Vagina (tissue), 2 donors: ENCODE results near the gene PNMA5. TPM values are rescaled to one million over a fixed set of nuclear protein-coding genes. Genes with fewer than 3 reads are reported as not detected.

Experiments used
- DNase-seq, 2 donors: peaks; one replicate each; pipeline ENCODE4 v3.0.0-alpha.2; 2017; ENCODE audit errors: extremely low spot score in 2 of 2
- H3K27ac ChIP-seq: fragments of 200-600 bp; sonication (generic); one replicate; pipeline ENCODE4 v1.5.1; 2019
- H3K27me3 ChIP-seq: fragments of 200-600 bp; sonication (generic); one replicate; pipeline ENCODE4 v1.5.1; 2019
- H3K36me3 ChIP-seq, 2 donors: fragments of 200-600 bp; sonication (generic); one replicate each; pipeline ENCODE4 v1.5.1; 2017 to 2019
- H3K4me1 ChIP-seq: fragments of 200-600 bp; sonication (generic); one replicate; pipeline ENCODE4 v1.5.1; 2019
- H3K4me3 ChIP-seq, 2 donors: fragments of 200-600 bp; sonication (generic); 1 replicate in 1 of 2; 2 replicates in 1 of 2; pipeline ENCODE4 v1.5.1; 2016 to 2019
- H3K9me3 ChIP-seq: fragments of 200-600 bp; sonication (generic); one replicate; pipeline ENCODE4 v1.5.1; 2019
- CTCF ChIP-seq, 3 experiments: fragments of 450-650 bp in 2 of 3; fragments of 200-600 bp in 1 of 3; sonication (generic) in 1 of 3; IDR thresholded peaks; one replicate each; pipeline ENCODE4 v1.5.1; 2017 to 2019; ENCODE audit warnings: antibody characterized with exemption in 3 of 3, mild to moderate bottlenecking in 2 of 3, moderate library complexity in 2 of 3
- POLR2A ChIP-seq, 2 donors: fragments of 450-650 bp; IDR thresholded peaks; one replicate each; pipeline ENCODE4 v1.6.1; 2017; ENCODE audit warnings: antibody characterized with exemption in 2 of 2, mild to moderate bottlenecking in 2 of 2, moderate library complexity in 2 of 2
- POLR2AphosphoS5 ChIP-seq, 2 donors: sonication (generic); formaldehyde crosslinking; IDR thresholded peaks; one replicate each; pipeline ENCODE4 v1.9.0; 2017; ENCODE audit warnings: antibody characterized with exemption in 2 of 2, mild to moderate bottlenecking in 2 of 2, low read depth in 1 of 2; ENCODE audit not compliant: insufficient read depth in 1 of 2
- intact Hi-C: fragments of 100-400 bp; cut with DNase I; formaldehyde crosslinking; loops from one replicate; pipeline ENCODE4 v1.15.1; 2023
- total RNA-seq: library from RNA; depleted of rRNA; stranded (reverse); fragments of >200 nt; gene quantifications from one replicate; pipeline ENCODE4 v1.2.3, GENCODE V29; 2016

Gene PNMA5
- total RNA-seq, 1 donor from 2014 or later = not detected

DNA sequence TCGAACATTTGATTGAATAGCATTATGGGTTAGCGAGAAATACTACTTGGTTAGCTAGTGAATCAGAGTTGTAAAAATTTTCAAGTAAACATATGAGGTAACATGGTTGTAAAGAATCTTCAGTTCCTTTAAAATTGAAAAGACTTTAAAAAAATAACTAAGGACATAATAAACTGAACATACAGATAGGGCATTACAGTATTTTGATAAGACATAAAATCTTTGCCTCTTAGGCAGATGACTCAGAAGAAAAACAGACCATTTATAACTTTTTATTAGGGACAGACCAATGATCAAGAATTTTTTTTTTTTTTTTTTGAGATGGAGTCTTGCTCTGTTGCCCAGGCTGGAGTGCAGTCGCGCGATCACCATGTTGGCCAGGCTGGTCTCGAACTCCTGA, 43.1 kb downstream of the PNMA5 start:
- Histone ChIP-seq H3K27ac (no peak overlapping the region), H3K9me3 (no peaks in the 10 kb centered on the region), H3K36me3 (peaks cover 0 to 9% of the 10 kb centered on the region in 2 donors), H3K4me3 (no peak overlapping the region), H3K4me1 (no peaks in the 10 kb centered on the region), H3K27me3 (no peaks in the 10 kb centered on the region)
- TF ChIP-seq CTCF (IDR thresholded peaks at IDR 0.05) = no peak
- TF ChIP-seq POLR2A (IDR thresholded peaks at IDR 0.05) = no peak
- TF ChIP-seq POLR2AphosphoS5 (IDR thresholded peaks at IDR 0.05; ENCODE audit: insufficient read depth in 1 of 2, low read depth in 1 of 2) = no peak
- intact Hi-C loops = no loop called here
- DNase-seq = no peak

DNA sequence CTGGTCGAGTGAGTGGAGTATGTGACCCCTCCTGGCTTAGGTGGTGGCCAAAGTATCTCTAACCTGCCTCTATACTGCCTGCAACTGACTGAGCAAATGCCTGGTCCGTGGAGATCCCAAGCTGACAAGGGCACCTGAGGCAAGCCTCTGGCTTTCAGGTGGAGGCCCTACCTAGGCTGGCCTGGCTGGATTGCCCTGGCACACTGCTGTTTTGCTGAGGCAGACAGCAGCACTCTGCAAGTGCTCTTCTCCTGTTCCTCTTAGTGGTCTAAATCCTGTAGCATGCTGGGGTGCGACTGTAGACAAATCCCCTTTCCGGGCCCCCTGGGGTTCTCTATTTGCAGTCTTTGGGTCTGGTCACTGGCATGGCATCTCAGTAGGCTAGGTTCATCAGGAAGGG, 44.8 kb downstream of the PNMA5 start:
- no peak for DNase-seq
- Histone ChIP-seq H3K4me3 (no peak overlapping the region), H3K27me3 (no peaks in the 10 kb centered on the region), H3K9me3 (no peaks in the 10 kb centered on the region), H3K4me1 (no peaks in the 10 kb centered on the region), H3K27ac (no peak overlapping the region), H3K36me3 (peaks cover 0 to 9% of the 10 kb centered on the region in 2 donors)
- intact Hi-C loops = loop anchor here (10.0 kb wide), 1 partner anchor 716 kb away; no protein-coding TSS in a partner anchor
- TF ChIP-seq POLR2AphosphoS5 (IDR thresholded peaks at IDR 0.05; ENCODE audit: insufficient read depth in 1 of 2, low read depth in 1 of 2) (no peak), CTCF (IDR thresholded peaks at IDR 0.05) (no peak), POLR2A (IDR thresholded peaks at IDR 0.05) (no peak)

DNA sequence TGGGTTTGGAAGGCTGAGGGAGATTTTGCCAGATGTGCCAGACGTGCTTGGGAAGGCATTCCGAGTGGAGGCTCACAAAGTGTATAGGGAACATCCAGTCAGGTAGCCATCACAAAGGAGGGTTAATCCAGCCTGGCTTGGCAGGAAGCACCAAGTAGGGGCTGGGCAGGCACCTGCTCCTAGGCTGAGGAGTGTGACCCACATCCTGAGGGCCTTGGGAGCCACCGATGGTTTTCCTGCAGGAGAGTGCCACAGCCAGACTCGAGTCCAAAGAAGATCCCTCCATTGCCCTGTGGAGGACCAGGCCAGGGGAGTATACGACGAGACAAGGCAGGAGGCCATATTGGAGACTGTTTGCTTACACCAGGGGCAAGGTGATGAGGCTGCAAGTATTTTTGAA, 47.2 kb downstream of the PNMA5 start:
- no peak overlapping the region for H3K27ac ChIP-seq
- no peak overlapping the region for H3K4me3 ChIP-seq
- no peak for DNase-seq
- intact Hi-C loops = loop anchor here (10.0 kb wide), 1 partner anchor 718 kb away; no protein-coding TSS in a partner anchor
- no peaks in the 10 kb centered on the region for H3K9me3 ChIP-seq
- TF ChIP-seq POLR2A (IDR thresholded peaks at IDR 0.05) = no peak
- no peak for TF ChIP-seq CTCF (IDR thresholded peaks at IDR 0.05)
- TF ChIP-seq POLR2AphosphoS5 (IDR thresholded peaks at IDR 0.05; ENCODE audit: insufficient read depth in 1 of 2, low read depth in 1 of 2) = no peak
- no peaks in the 10 kb centered on the region for H3K27me3 ChIP-seq
- peaks cover 0 to 9% of the 10 kb centered on the region in 2 donors for H3K36me3 ChIP-seq
- H3K4me1 ChIP-seq = no peaks in the 10 kb centered on the region

DNA sequence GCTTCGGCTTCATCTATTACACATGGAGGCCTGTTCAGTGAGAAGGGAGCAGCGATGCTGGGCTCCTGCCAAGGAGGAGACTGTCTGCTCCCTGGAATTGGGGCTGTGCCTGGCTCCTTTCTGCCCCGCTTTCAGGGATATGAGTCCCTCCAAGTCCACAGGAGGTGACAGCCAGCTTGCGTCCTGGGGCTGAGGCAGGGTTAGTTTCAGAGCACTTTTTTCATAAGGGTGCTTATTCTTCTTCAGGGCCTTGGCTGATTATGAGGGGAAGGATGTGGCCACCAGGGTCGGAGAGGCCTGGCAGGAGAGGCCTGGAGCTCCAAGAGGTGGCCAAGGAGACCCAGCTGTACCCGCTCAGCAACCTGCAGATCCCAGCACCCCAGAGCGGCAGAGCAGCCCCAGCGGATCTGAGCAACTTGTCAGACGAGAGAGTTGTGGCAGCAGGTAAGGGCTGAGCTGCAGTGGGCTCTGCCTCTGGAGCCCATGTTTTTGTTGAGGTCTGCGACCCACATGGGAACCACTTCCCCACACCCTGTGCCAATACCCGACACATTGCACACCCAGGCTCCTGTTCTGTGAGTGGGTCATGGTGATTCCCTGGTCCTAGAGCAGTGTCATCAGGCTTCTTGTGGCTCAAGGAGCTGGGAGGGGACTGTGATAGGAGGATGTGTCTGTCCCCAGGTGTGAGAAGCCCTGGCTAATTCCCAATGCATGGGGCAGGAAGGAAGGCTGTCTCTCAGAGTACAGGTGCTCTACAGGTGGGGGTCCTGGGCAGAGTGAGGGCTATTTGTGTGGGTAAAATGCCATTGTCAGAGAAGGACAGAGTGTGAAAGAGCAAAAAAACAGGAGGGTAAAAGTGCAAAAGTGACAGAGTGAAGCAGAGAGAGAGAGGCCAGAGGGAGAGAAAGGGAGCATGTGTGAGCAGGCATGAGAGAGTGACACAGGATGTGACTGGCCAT, 48.6 kb downstream of the PNMA5 start:
- no peak overlapping the region for H3K4me3 ChIP-seq
- no peak for DNase-seq

More for the DNA sequence above, 48.6 kb downstream of the PNMA5 start:
- intact Hi-C loops = loop anchor here (10.0 kb wide), 1 partner anchor 720 kb away; no protein-coding TSS in a partner anchor
- no peak overlapping the region for H3K27ac ChIP-seq
- peaks cover 0 to 9% of the 10 kb centered on the region in 2 donors for H3K36me3 ChIP-seq
- no peaks in the 10 kb centered on the region for H3K4me1 ChIP-seq
- no peaks in the 10 kb centered on the region for H3K27me3 ChIP-seq
- H3K9me3 ChIP-seq = no peaks in the 10 kb centered on the region
- TF ChIP-seq CTCF (IDR thresholded peaks at IDR 0.05) (no peak), POLR2AphosphoS5 (IDR thresholded peaks at IDR 0.05; ENCODE audit: insufficient read depth in 1 of 2, low read depth in 1 of 2) (no peak), POLR2A (IDR thresholded peaks at IDR 0.05) (no peak)
